Coronary artery (tissue), 2 donors: ENCODE measurements around the gene NFE2L1.
A peak's percentile ranks its signal among the peaks of the same experiment; 100 is the strongest.

Experiments used
- DNase-seq: peaks from one replicate; pipeline ENCODE4 v3.0.0-alpha.2; 2017; ENCODE audit warnings: low spot score
- H3K27ac ChIP-seq, 2 donors: fragments of 200-600 bp; sonication (generic); one replicate each; pipeline ENCODE4 v1.5.1; 2016 to 2019
- H3K4me3 ChIP-seq: fragments of 200-600 bp; sonication (generic); 2 replicates; pipeline ENCODE4 v1.5.1; 2016; ENCODE audit warnings: mild to moderate bottlenecking, moderate library complexity
- TF ChIP-seq, protein P1 (sequence below): fragments of 200-600 bp; sonication (generic); IDR thresholded peaks from one replicate; pipeline ENCODE4 v1.5.1; 2019; ENCODE audit warnings: antibody characterized with exemption

The NFE2L1 gene

DNA sequence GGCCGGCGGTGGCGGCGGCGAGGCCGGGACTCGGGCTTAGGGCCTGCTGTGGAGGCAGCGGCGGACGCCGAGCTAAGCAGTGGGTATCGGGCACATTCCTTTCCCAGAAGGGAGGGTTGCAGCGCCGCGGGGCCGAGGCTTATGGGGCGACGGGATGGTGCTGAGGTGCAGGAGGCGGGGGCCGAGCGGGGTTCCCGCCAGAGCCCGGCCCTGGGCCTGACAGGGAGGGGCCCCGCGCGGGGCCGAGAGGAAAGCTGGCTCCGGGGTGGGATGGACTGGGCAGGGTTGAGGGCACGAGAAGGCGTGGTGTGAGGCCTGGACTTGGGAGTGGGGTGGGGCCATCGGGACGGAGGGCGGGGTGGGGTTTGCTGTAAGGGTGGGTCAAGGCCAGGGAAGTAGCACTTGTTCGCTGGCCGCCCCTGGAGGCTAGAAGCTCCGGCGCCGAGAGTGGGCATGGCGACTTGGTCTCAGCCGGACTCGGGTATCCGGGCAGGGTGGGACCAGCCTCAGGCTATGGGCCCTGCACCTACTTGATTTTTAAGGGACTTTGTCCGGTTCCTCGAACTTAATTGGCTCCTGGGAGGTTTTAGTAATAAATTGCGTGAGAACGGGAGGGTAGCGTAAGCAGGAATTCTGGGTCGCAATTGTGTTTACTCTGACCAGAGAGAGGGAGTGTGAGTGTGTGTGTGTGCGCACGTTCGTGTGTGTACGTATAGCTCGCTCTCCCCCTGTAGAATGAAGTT is 396 bp downstream of the NFE2L1 start:
- peak overlapping the region; percentile 97 for H3K27ac ChIP-seq
- DNase-seq: peak; percentile 96
- peak overlapping the region; percentile 77 for H3K4me3 ChIP-seq
- TF ChIP-seq, protein P1, sequence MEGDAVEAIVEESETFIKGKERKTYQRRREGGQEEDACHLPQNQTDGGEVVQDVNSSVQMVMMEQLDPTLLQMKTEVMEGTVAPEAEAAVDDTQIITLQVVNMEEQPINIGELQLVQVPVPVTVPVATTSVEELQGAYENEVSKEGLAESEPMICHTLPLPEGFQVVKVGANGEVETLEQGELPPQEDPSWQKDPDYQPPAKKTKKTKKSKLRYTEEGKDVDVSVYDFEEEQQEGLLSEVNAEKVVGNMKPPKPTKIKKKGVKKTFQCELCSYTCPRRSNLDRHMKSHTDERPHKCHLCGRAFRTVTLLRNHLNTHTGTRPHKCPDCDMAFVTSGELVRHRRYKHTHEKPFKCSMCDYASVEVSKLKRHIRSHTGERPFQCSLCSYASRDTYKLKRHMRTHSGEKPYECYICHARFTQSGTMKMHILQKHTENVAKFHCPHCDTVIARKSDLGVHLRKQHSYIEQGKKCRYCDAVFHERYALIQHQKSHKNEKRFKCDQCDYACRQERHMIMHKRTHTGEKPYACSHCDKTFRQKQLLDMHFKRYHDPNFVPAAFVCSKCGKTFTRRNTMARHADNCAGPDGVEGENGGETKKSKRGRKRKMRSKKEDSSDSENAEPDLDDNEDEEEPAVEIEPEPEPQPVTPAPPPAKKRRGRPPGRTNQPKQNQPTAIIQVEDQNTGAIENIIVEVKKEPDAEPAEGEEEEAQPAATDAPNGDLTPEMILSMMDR: no peak

DNA sequence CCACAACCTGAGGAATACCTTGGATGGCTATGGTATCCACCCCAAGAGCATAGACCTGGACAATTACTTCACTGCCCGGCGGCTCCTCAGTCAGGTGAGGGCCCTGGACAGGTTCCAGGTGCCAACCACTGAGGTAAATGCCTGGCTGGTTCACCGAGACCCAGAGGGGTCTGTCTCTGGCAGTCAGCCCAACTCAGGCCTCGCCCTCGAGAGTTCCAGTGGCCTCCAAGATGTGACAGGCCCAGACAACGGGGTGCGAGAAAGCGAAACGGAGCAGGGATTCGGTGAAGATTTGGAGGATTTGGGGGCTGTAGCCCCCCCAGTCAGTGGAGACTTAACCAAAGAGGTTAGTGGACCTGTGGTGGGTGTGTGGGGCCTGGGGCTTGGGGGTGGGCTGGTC is 3.1 kb downstream of the NFE2L1 start:
- no peak for DNase-seq
- TF ChIP-seq, protein P1: no peak
- Histone ChIP-seq H3K4me3 (peak overlapping the region; percentile 77), H3K27ac (peak overlapping the region; percentile 97)

DNA sequence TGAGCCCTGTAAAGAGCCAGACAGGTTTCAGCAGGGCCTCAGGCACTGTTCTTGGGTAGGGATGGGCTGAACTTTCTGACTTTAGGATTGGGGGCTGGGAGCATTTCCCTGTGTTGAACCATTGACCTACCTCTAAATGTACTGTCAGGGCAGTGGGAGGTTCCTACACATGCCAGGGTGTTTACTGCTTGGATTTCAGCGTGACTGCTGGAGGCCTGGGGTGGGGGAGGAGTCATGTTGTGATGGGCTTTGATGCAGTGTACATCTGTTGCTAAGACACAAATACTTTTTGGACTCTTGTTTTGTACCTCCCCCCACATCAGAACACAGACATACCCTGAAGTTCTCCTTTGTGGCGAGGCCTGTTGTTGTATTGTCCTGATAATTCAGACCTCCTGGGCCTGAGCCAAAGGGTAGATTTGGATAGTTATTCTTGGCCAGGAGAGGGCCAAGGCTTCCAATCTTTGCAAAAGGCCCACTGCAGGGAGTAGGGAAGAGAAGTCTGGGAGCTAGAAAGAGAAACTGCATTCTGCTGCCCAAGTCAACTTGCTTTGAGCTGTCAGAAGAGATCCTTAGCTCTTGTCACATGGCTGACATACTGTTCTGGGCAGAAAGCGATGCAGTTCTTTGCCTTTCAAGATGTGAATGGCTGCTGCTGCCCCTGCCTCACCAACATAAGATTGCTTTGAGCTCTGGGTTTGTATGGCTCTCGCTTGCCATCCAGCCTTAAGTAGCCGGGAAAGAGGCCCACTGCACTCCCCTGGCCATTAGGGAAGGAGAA is 3.7 kb downstream of the NFE2L1 start:
- no peak for DNase-seq
- Histone ChIP-seq H3K4me3 (peak overlapping the region; percentile 77), H3K27ac (peak overlapping the region; percentile 97)
- TF ChIP-seq, protein P1: no peak

DNA sequence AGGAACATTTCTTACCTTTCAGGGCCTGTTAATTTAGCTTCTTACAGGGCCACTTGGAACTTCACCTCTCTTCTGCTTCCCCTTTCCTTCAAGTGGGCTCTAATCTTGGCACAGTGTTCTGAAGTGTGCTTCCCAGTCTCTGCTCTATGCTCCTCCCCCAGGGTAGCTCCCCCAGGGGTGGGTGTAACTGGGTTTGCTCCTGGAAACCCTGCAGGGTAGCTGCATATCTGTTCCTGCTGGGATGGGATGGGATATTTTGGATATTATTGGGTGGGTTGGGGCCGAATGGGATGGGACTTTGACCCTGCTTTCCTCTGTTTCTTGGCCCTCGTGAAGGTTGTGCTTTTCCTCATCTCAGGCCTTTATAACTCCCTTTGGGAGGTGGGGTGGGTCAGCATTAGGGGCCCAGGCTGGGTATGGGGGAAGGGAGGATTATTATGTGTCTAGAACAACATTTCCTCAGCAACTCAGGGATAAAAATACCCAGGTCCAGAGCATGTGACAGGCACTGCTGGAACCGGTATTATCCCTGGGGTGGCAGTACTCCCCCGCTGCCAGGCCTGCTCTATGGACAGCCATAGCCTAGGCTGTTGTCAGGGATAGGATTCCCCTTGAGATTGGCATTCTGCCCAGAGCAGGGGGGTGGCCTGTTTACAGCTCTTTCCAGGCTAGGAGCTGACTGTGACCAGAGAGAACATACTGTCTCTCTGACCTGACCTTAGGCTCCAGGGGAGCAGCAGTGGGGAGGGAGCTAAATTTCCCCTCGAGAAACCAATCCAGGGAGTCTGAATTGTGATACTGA is 5.0 kb downstream of the NFE2L1 start:
- Histone ChIP-seq H3K27ac (peak overlapping the region; percentile 97), H3K4me3 (peak overlapping the region; percentile 77)
- DNase-seq: no peak
- TF ChIP-seq, protein P1: no peak

DNA sequence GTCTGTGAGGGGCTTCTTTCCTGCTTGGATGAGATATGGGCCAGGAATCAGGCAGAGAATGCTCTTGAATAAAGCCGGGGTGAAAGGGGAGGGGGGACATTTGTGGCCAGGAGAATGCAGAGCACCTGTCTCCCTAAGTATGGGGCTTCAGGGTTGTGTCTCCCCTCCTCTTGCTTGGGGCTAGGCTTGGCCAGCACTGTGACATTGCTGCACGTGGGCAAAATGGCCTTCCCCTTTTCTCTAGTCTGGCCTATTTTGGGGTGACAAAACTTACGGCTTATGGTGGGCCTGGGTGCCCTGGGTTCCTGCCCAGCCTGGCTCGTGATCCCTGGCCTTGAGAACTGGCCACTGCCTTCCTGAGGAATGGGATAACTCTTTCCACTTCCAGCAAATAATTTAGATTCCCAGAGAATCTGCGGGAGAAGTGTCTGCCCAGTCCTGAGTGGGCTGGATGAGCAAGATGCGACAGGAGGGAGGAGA is 5.6 kb downstream of the NFE2L1 start:
- TF ChIP-seq, protein P1: no peak
- no peak for DNase-seq
- H3K4me3 ChIP-seq: peak overlapping the region; percentile 77
- peak overlapping the region; percentile 97 for H3K27ac ChIP-seq

DNA sequence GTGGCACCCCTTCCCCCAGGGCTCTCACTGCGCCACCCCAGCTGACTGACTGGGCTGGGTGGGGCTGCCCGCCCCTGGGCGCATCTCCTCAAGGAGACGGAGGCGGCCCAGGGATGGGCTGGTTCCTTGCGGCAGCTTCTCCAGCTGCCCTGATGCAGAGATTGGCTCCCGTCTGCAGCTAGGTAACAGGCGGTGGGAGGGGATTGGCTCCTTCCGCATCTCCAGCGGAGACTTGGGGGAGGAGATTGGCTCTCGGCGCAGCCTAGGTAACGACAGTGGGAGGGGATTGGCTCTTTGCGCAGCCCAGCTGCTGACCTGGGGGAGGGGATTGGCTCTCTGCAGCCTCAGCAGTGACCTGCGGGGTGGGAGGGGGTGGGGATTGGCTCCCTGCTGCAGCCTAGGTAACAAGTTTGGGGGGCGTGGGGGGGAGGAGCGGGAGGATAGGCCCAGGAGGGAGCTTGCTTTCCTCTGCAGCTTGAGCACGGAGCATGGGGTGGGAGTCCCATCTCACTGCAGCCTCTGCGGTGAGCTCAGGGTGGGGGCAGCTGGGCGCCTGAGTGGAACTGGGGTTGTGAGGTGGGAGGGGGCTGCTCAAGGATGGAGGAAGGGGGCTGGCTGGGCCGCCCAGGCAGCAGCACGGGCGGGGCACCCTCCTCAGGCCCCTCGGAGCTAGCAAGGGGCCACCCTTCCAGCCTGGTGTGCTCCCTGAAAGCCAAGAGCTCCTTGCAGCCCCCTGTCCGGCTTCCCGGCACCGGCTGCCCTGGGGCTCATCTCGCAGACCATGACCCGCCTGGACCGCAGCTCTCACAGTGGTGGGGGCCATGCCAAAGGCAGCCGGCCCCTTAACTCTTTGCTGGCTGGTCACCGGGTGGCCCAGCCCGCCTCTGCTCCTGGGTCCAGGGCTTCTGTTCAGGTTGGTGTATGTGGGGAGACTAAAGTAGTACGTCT is 6.4 kb downstream of the NFE2L1 start:
- no peak for DNase-seq
- Histone ChIP-seq H3K27ac (peak overlapping the region; percentile 97), H3K4me3 (peak overlapping the region; percentile 77)
- TF ChIP-seq, protein P1: no peak
